GM23338 (cell line): Measurements from ENCODE around the gene FOXK2. TPM values are rescaled to one million over a fixed set of nuclear protein-coding genes. Genes with fewer than 3 reads are reported as not detected.

Source experiments
- ATAC-seq: fragments of 200-7000 bp; cut with Tn5 transposase; 3 replicates; pipeline ENCODE4 v1.9.1; 2020
- DNase-seq: peaks from one replicate; pipeline ENCODE4 v3.0.0-alpha.2; 2015; ENCODE audit warnings: low spot score
- H2AFZ ChIP-seq: fragments of 200-600 bp; sonication (generic); 2 replicates; pipeline ENCODE4 v1.8.0; 2016; ENCODE audit warnings: antibody characterized with exemption, mild to moderate bottlenecking, moderate library complexity
- H3F3A ChIP-seq: fragments of 200-600 bp; sonication (generic); replicated peaks from 2 replicates; pipeline ENCODE4 v1.8.0; 2017; ENCODE audit warnings: antibody characterized with exemption, mixed run types, low read depth
- H3K27ac ChIP-seq: fragments of 200-600 bp; sonication (generic); 2 replicates; pipeline ENCODE4 v1.6.1; 2016; ENCODE audit warnings: low read depth
- H3K27me3 ChIP-seq: fragments of 200-600 bp; sonication (generic); 2 replicates; pipeline ENCODE4 v1.8.0; 2016; ENCODE audit warnings: mild to moderate bottlenecking, mixed run types, moderate library complexity; ENCODE audit not compliant: insufficient read depth
- H3K36me3 ChIP-seq: fragments of 200-600 bp; sonication (generic); 2 replicates; pipeline ENCODE4 v1.8.0; 2016; ENCODE audit warnings: mild to moderate bottlenecking; ENCODE audit not compliant: insufficient read depth
- H3K4me1 ChIP-seq: fragments of 200-600 bp; sonication (generic); 2 replicates; pipeline ENCODE4 v1.8.0; 2016; ENCODE audit warnings: mild to moderate bottlenecking, moderate library complexity; ENCODE audit not compliant: insufficient read depth
- H3K4me2 ChIP-seq: fragments of 200-600 bp; sonication (generic); 2 replicates; pipeline ENCODE4 v1.7.1; 2017; ENCODE audit warnings: mixed run types
- H3K4me3 ChIP-seq: fragments of 200-600 bp; sonication (generic); 2 replicates; pipeline ENCODE4 v1.6.1; 2016; ENCODE audit warnings: mixed run types
- H3K79me2 ChIP-seq: fragments of 200-600 bp; sonication (generic); replicated peaks from 2 replicates; pipeline ENCODE4 v1.8.0; 2017; ENCODE audit warnings: mild to moderate bottlenecking; ENCODE audit not compliant: insufficient read depth
- H3K9me2 ChIP-seq: fragments of 200-600 bp; sonication (generic); 2 replicates; pipeline ENCODE4 v1.8.0; 2017; ENCODE audit not compliant: insufficient read depth
- H4K20me1 ChIP-seq: fragments of 200-600 bp; sonication (generic); replicated peaks from 2 replicates; pipeline ENCODE4 v1.8.0; 2017; ENCODE audit warnings: mild to moderate bottlenecking; ENCODE audit not compliant: insufficient read depth
- H3K27ac Mint-ChIP-seq: 2 replicates; pipeline ENCODE4 v1.8.0; 2020; ENCODE audit warnings: inconsistent platforms, mild to moderate bottlenecking, moderate library complexity, mixed read lengths
- H3K27me3 Mint-ChIP-seq: 3 replicates; pipeline ENCODE4 v1.8.0; 2022; ENCODE audit warnings: low read depth, mild to moderate bottlenecking, moderate library complexity, mixed read lengths, inconsistent platforms; ENCODE audit not compliant: insufficient read depth, poor library complexity
- H3K36me3 Mint-ChIP-seq: 3 replicates; pipeline ENCODE4 v1.8.0; 2021; ENCODE audit warnings: low read depth, mild to moderate bottlenecking, inconsistent platforms, moderate library complexity, mixed read lengths
- H3K4me1 Mint-ChIP-seq: 3 replicates; pipeline ENCODE4 v1.8.0; 2020; ENCODE audit warnings: mild to moderate bottlenecking, inconsistent platforms, mixed read lengths
- H3K4me3 Mint-ChIP-seq: 3 replicates; pipeline ENCODE4 v1.8.0; 2021; ENCODE audit warnings: moderate library complexity, mild to moderate bottlenecking, inconsistent platforms, mixed read lengths
- H3K9me3 Mint-ChIP-seq: 3 replicates; pipeline ENCODE4 v1.8.0; 2020; ENCODE audit warnings: moderate library complexity, mild to moderate bottlenecking, inconsistent platforms, mixed read lengths
- CREB1 ChIP-seq: fragments of 250-450 bp; sonication (Bioruptor Pico); IDR thresholded peaks from 2 replicates; pipeline ENCODE4 v1.5.0; 2020; ENCODE audit warnings: low read depth, mild to moderate bottlenecking, moderate library complexity
- EZH2 ChIP-seq: fragments of 200-600 bp; sonication (generic); IDR thresholded peaks from one replicate; pipeline ENCODE4 v1.8.0; 2017; ENCODE audit warnings: antibody characterized with exemption, mild to moderate bottlenecking, low read depth; ENCODE audit not compliant: unreplicated experiment
- POLR2AphosphoS5 ChIP-seq: IDR thresholded peaks from 2 replicates; pipeline ENCODE4 v1.6.1; 2016; ENCODE audit warnings: antibody characterized with exemption, low read depth
- ZNF331 ChIP-seq: fragments of 250-450 bp; sonication (Bioruptor Pico); IDR thresholded peaks from 2 replicates; pipeline ENCODE4 v1.5.0; 2020; ENCODE audit warnings: low read depth, mild to moderate bottlenecking, moderate library complexity
- polyA plus RNA-seq: library from polyadenylated mRNA; unstranded; fragments of >200 nt; fragmentation: Nextera tagmentation; extraction: Ambion mirVana; gene quantifications from 2 replicates; pipeline ENCODE4 v1.2.1, GENCODE V29; 2016
- total RNA-seq: library from RNA; depleted of rRNA; stranded (reverse); fragments of >200 nt; shearing (Covaris generic); gene quantifications from 2 replicates; pipeline ENCODE4 v1.2.3, GENCODE V29; 2014
- TF ChIP-seq, protein P1 (sequence below): fragments of 250-450 bp; sonication (Bioruptor Pico); IDR thresholded peaks from 2 replicates; pipeline ENCODE4 v1.5.0; 2020; ENCODE audit warnings: mild to moderate bottlenecking, moderate library complexity

The FOXK2 gene
- total and polyA plus RNA-seq, 2 experiments from 2014 or later: 12.3 to 66.0 TPM

DNA sequence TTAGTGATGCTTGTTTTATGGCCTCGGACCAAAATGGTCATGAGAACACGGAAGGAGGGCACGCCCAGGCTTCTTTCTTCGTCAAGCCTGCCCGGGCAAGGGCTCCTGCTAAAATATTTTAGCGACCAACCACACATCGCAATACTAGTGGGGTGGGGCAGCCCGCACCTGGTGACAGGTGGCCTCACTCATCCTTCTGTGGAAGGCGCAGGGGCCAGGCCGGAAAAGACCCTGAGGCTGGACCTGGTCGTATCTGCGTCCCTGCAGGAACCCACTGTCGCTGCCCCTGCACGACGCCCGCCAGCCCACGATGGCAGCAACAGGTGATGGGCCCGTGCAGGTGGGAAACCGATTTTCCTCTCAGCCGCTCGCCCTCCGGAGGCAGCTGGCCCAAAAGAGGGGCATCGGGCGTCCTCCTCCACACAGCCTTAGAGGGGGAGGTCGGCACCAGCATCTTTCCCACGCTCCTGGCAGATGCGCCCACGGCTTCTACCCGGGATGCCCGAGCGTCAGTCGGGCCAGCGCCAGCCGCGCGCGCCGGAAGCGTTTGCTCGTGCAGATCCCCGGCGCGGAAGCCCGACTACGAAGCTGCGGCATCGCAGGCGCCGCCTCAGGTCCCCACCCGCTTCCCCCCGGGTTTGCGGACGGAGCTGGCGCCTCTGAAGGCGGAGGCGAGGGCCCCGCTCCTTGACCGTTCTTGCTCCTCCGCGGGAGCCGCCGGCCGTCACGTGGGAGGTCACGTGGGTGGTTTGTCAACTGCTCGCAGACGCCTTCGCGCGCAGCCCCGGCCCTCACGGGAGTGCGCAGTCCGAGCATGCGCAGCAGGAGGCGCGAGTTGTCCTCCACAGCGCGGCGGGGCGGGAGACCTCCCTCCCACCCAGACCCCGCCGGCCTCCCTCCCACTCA is 22.8 kb upstream of the FOXK2 start:
- peaks cover 24% of the 10 kb centered on the region for H3F3A ChIP-seq
- no peaks in the 10 kb centered on the region for H4K20me1 ChIP-seq
- H3K27me3 Mint-ChIP-seq: peaks cover 44% of the 10 kb centered on the region
- ATAC-seq (peak; percentile 20), DNase-seq (peak; percentile 92)
- no peaks in the 10 kb centered on the region for H3K36me3 ChIP-seq
- H2AFZ ChIP-seq: peak overlapping the region; percentile 76; the same call in 1 of the 2 replicates
- no peak overlapping the region for H3K27ac Mint-ChIP-seq
- H3K4me1 ChIP-seq: peaks cover 17% of the 10 kb centered on the region
- peaks cover 28% of the 10 kb centered on the region for H3K27me3 ChIP-seq
- H3K27ac ChIP-seq: no peak overlapping the region
- H3K4me1 Mint-ChIP-seq: peaks cover 8% of the 10 kb centered on the region; the same call in 2 of the 3 replicates
- H3K9me2 ChIP-seq: no peaks in the 10 kb centered on the region
- no peaks in the 10 kb centered on the region for H3K79me2 ChIP-seq
- peak overlapping the region; percentile 80 for H3K4me2 ChIP-seq
- H3K36me3 Mint-ChIP-seq: peaks cover 6% of the 10 kb centered on the region; the same call in 1 of the 3 replicates
- peaks cover 6% of the 10 kb centered on the region; the same call in 2 of the 3 replicates for H3K9me3 Mint-ChIP-seq
- TF ChIP-seq CREB1 (CRISPR knock-in tag) (no peak), POLR2AphosphoS5 (peak; percentile 72; the same call in 1 of the 2 replicates)
- H3K4me3 ChIP-seq: peak overlapping the region; percentile 62
- peak overlapping the region; percentile 64 for H3K4me3 Mint-ChIP-seq

DNA sequence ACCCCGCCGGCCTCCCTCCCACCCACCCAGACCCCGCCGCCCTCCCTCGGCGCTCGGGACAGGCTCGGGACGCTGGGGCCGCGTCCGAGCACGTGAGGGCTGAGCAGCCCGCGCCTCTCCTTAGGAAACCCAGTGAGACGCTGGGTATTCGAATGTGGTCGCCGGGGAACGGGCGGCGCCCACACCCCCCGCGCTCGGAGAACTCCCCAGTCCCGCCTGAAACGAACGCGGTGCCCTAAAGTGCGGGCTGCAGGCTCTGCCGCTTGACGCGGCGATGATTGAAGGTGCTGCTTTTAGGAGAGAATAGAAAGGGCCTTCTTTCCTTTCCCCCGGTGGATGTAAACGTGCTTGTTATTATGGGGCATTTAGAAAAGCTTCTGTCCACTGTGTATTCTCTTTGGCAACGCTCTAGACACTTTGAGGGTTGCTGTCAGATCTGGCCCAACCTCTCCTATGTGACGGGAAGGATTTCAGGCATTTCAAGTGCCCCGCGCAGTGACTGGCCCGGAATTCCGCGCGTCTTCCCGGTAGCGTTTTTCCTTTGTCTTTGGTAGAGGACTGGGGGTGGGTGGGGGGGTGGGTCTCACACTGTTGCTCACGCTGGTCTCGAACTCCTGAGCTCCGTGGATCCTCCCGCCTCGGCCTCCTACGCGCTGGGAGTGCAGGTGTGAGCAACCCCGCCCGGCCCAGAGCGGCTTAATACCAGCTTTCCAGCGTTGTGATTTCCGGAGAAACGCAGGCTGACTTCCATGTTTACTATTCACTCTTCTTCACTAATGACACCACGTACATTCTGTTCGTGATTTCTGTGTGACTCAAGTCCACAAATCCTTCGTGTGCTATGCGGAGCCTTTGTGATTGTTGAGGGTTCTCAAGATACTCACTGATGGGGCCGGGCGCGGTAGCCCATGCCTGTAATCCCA is 21.8 kb upstream of the FOXK2 start:
- Histone ChIP-seq H2AFZ (peak overlapping the region; percentile 98), H3F3A (peaks cover 24% of the 10 kb centered on the region), H3K4me2 (peak overlapping the region; percentile 87), H3K79me2 (no peaks in the 10 kb centered on the region), H3K9me2 (no peaks in the 10 kb centered on the region), H3K36me3 (no peaks in the 10 kb centered on the region), H3K27ac (no peak overlapping the region), H4K20me1 (no peaks in the 10 kb centered on the region), H3K4me3 (peak overlapping the region; percentile 64), H3K27me3 (peaks cover 28% of the 10 kb centered on the region), H3K4me1 (peaks cover 17% of the 10 kb centered on the region)
- TF ChIP-seq EZH2 (peak; percentile 61), ZNF331 (CRISPR knock-in tag) (no peak)
- ATAC-seq (peak; percentile 10), DNase-seq (peak; percentile 59)
- peak overlapping the region; percentile 79 for H3K4me3 Mint-ChIP-seq
- H3K36me3 Mint-ChIP-seq: peaks cover 6% of the 10 kb centered on the region; the same call in 1 of the 3 replicates
- H3K4me1 Mint-ChIP-seq: peaks cover 8% of the 10 kb centered on the region; the same call in 2 of the 3 replicates
- peak overlapping the region; percentile 48; the same call in 1 of the 2 replicates for H3K27ac Mint-ChIP-seq
- peaks cover 43% of the 10 kb centered on the region for H3K27me3 Mint-ChIP-seq
- H3K9me3 Mint-ChIP-seq: peaks cover 6% of the 10 kb centered on the region; the same call in 2 of the 3 replicates

DNA sequence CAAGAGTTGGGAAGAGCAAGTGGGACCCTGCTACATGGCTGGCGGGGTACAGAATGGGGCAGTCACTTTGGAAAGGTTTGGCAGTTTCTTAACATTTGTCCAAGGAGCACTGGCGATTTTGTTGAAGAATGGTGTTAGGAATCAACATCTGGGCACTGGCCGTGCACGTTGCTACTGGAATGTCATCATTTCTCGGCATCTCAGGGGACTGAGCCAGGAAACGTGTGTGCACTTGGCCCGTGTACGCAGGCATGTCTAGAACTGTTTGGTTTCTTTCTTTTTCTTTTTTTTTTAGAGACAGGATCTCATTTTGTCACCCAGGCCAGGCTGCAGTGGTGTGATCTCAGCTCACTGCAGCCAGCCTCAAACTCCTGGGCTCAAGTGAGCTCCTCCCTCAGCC is 17.3 kb upstream of the FOXK2 start:
- 0 out of 3 replicates have a peak, but pooled peaks cover 2% of the 10 kb centered on the region for H3K4me1 Mint-ChIP-seq

More for the DNA sequence above, 17.3 kb upstream of the FOXK2 start:
- no peaks in the 10 kb centered on the region for H3K9me3 Mint-ChIP-seq
- no peak overlapping the region for H2AFZ ChIP-seq
- H3K9me2 ChIP-seq: no peaks in the 10 kb centered on the region
- H3K27ac Mint-ChIP-seq: no peak overlapping the region
- peaks cover 18% of the 10 kb centered on the region for H3K27me3 ChIP-seq
- no peaks in the 10 kb centered on the region for H3K79me2 ChIP-seq
- H3K4me3 Mint-ChIP-seq: no peak overlapping the region
- no peak for TF ChIP-seq EZH2
- TF ChIP-seq, protein P1, sequence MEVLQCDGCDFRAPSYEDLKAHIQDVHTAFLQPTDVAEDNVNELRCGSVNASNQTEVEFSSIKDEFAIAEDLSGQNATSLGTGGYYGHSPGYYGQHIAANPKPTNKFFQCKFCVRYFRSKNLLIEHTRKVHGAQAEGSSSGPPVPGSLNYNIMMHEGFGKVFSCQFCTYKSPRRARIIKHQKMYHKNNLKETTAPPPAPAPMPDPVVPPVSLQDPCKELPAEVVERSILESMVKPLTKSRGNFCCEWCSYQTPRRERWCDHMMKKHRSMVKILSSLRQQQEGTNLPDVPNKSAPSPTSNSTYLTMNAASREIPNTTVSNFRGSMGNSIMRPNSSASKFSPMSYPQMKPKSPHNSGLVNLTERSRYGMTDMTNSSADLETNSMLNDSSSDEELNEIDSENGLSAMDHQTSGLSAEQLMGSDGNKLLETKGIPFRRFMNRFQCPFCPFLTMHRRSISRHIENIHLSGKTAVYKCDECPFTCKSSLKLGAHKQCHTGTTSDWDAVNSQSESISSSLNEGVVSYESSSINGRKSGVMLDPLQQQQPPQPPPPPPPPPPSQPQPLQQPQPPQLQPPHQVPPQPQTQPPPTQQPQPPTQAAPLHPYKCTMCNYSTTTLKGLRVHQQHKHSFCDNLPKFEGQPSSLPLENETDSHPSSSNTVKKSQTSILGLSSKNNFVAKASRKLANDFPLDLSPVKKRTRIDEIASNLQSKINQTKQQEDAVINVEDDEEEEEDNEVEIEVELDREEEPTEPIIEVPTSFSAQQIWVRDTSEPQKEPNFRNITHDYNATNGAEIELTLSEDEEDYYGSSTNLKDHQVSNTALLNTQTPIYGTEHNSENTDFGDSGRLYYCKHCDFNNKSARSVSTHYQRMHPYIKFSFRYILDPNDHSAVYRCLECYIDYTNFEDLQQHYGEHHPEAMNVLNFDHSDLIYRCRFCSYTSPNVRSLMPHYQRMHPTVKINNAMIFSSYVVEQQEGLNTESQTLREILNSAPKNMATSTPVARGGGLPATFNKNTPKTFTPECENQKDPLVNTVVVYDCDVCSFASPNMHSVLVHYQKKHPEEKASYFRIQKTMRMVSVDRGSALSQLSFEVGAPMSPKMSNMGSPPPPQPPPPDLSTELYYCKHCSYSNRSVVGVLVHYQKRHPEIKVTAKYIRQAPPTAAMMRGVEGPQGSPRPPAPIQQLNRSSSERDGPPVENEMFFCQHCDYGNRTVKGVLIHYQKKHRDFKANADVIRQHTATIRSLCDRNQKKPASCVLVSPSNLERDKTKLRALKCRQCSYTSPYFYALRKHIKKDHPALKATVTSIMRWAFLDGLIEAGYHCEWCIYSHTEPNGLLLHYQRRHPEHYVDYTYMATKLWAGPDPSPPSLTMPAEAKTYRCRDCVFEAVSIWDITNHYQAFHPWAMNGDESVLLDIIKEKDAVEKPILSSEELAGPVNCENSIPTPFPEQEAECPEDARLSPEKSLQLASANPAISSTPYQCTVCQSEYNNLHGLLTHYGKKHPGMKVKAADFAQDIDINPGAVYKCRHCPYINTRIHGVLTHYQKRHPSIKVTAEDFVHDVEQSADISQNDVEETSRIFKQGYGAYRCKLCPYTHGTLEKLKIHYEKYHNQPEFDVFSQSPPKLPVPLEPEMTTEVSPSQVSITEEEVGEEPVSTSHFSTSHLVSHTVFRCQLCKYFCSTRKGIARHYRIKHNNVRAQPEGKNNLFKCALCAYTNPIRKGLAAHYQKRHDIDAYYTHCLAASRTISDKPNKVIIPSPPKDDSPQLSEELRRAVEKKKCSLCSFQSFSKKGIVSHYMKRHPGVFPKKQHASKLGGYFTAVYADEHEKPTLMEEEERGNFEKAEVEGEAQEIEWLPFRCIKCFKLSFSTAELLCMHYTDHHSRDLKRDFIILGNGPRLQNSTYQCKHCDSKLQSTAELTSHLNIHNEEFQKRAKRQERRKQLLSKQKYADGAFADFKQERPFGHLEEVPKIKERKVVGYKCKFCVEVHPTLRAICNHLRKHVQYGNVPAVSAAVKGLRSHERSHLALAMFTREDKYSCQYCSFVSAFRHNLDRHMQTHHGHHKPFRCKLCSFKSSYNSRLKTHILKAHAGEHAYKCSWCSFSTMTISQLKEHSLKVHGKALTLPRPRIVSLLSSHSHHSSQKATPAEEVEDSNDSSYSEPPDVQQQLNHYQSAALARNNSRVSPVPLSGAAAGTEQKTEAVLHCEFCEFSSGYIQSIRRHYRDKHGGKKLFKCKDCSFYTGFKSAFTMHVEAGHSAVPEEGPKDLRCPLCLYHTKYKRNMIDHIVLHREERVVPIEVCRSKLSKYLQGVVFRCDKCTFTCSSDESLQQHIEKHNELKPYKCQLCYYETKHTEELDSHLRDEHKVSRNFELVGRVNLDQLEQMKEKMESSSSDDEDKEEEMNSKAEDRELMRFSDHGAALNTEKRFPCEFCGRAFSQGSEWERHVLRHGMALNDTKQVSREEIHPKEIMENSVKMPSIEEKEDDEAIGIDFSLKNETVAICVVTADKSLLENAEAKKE (CRISPR knock-in tag): no peak
- H3F3A ChIP-seq: 0 out of 2 replicates have a peak, but pooled peaks cover 7% of the 10 kb centered on the region
- H3K4me2 ChIP-seq: no peak overlapping the region
- ATAC-seq (no peak), DNase-seq (no peak)
- H3K4me1 ChIP-seq: no peaks in the 10 kb centered on the region; the same call in 1 of the 2 replicates
- H3K36me3 Mint-ChIP-seq: no peaks in the 10 kb centered on the region
- no peaks in the 10 kb centered on the region for H4K20me1 ChIP-seq
- H3K36me3 ChIP-seq: no peaks in the 10 kb centered on the region
- H3K4me3 ChIP-seq: no peak overlapping the region
- no peak overlapping the region for H3K27ac ChIP-seq
- H3K27me3 Mint-ChIP-seq: peaks cover 29% of the 10 kb centered on the region
